Loucy (cell line): ENCODE data around the gene KLHL12.

ENCODE experiments used
- CTCF ChIP-seq: fragments of 200-600 bp; sonication (generic); conservative IDR thresholded peaks from 2 replicates; pipeline ENCODE4 v1.5.1; 2014; ENCODE audit warnings: mild to moderate bottlenecking, antibody characterized with exemption, low read length
- EZH2phosphoT487 ChIP-seq: fragments of 200-600 bp; IDR thresholded peaks from 2 replicates; pipeline ENCODE4 v1.6.1; 2018; ENCODE audit warnings: antibody characterized with exemption, mild to moderate bottlenecking, moderate library complexity, borderline replicate concordance

- no peak; the same call in 1 of the 2 replicates for TF ChIP-seq CTCF
- no peak for TF ChIP-seq EZH2phosphoT487
Measured at GRCh38 chr1:202888531-202889360, 38.3 kb downstream of the KLHL12 start, which contains the start of gene RABIF.
